Measurements from ENCODE around the gene IDH3G.
"Not testable (repeated sequence)": the region's sequence is repeated elsewhere in the genome, so short reads cannot be mapped to it uniquely, and the experiment has no call there.

The IDH3G gene

DNA sequence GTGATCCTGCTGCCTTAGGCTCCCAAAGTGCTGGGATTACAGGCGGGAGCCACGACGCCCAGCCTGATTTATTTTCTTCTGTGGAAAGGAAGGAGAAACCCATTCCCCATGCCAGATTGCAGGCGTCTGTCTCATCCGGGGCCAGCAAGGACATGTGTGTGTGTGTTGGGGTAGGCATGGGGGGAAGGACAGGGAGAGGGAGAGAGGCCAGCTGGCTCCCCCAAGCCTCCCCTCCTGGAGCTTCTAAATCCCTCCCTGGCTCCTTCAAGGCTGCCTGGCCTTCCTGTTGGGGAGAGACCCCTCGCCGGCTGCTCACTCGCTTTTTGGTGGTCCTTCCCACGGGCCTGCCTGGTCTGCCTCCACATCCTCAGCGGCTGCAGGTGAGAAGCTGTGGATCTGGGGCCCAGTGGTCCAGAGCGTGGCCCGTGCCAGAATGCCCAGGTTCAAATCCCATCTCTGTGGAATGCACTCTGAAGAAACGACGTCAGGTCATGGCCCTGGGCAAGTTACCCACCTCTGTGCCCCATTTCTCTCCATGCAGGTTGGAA is 31.5 kb downstream of the IDH3G start:
- no peak for DNase-seq (ENCODE audit: low spot score)

- no peak for DNase-seq (ENCODE audit: low spot score)
Measured at GRCh38 chrX:153761863-153762262, 32.3 kb downstream of the IDH3G start.

DNA sequence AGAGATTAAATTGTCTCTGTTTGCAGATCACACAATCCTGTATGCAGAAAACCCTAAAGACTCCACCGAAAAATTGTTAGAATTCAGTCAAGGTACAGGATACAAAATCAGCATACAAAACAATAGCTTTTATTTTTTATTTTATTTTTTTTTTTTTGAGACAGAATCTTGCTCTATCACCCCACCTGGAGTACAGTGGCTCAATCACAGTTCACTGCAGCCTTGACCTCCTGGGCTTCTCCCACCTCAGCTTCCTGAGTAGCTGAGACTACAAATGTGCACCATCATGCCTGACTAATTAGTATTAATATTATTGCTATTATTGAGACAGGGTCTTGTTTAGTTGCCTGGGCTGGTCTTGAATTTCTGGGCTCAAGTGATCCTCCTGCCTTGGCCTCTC is 39.0 kb downstream of the IDH3G start:
- no peak for DNase-seq (ENCODE audit: low spot score)

DNA sequence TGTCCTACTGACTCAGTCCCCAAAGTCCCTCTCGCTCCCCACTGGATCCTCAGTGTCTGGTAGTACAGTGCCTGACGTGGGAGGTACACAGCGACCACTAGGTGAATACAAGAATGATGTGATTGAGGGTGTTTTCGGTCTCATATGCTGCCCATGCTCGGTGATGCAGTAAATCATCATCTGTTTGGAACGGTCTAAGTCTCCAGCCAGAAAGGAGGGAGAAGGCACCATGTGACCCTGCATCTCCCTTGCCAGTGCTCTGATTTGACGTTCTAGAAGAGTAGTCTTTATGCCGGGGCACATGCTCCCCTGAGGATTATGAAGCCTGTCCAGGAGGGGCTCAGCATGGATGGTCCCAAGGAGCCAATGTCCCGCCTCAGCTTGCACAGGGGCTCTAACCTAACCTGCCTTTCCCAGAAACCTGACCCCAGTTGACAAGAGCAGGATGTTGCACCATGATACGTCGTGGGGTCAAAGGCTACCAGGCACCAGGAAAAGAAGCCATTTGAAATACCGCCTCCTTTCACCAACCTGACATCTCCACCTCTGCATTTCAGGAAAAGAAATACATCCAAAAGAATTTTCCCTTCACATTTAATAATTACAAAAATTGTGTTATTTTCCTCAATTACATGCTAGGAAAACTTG is 43.9 kb downstream of the IDH3G start:
- no peak for DNase-seq (ENCODE audit: low spot score)

- DNase-seq (ENCODE audit: low spot score), result not testable (repeated sequence)
Measured at GRCh38 chrX:153749017-153749416, 45.2 kb downstream of the IDH3G start.

DNA sequence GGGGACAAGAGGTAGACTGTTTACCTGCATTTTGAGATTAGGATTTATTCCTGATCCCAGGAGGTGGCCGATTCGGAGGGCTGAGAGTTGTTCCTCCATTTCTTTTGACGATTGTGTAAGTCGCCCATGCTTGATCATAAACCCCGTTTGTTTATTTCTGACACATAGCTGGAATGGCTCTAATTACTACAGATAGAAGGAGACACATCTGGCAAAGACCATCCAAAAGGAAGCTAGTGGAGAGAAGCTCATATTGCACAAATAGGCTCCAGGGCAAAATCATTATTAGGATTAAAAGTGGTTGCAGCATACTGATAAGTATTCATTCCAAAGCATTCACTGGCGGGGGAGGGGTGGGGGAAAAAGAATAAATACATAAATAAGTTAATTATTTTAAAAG is 47.2 kb downstream of the IDH3G start:
- DNase-seq (ENCODE audit: low spot score), result not testable (repeated sequence)

GRCh38 chrX:153746359-153746758 is 47.8 kb downstream of the IDH3G start:
- DNase-seq (ENCODE audit: low spot score), result no peak

DNA sequence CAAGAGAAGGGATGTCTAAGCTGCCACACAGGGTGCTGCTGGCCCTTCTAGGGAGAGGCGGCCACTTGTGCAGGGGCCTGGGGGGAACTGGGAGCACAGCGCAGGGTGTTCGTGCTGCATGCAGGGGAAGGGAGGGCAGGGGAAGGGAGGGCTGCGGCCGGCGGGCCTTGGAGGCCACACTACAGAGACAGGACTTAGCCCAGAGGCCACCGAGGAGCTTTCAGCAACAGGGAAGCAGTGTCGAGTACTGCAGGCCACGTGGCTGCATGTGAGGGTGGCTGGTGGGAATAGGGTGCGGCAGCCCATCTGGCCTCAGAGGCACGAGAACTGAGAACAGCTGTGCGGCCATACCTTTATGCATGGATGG is 49.1 kb downstream of the IDH3G start:
- not testable (repeated sequence) for DNase-seq (ENCODE audit: low spot score)

DNA sequence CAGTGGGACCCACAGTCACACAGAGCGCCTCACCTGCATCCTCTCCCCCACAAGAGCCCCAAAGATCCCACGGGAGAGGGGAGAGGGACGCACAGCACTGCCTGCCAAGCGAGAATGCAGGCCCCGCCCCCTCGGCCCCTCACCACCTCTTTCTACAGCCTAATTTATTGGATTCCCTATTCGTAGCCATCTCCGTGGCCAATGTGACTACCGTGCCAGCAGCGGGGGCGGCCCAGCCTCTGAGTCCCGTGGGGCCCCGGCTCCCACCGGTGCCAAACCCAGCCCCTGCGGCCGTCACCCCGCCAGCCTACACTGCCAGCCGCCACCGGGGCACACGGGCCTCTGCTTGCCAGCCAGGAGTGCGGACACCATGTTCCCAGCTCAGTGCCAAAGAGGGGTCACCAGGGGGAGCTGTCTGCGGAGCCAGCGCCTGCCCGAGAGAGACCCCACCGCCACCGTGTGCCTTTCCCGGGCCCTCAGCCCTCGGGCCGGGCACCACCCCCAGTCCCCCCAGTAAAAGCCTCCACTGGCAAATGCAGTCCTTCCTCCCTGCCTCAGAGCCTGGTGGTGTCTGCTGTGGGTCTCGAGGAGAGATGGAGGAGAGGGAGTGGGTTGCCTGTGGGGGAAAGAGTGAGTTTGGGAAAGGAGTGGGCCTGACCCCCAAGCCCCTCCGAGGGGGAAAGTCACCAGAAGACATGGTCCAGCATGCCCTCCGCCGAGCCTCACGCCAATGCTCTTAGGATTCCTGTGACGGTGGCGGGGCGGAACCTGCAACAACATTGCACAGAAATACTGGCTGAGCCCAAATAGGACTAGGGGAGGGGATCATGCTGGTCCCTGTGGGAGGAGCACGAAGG is 49.7 kb downstream of the IDH3G start:
- no peak for DNase-seq (ENCODE audit: low spot score)

DNA sequence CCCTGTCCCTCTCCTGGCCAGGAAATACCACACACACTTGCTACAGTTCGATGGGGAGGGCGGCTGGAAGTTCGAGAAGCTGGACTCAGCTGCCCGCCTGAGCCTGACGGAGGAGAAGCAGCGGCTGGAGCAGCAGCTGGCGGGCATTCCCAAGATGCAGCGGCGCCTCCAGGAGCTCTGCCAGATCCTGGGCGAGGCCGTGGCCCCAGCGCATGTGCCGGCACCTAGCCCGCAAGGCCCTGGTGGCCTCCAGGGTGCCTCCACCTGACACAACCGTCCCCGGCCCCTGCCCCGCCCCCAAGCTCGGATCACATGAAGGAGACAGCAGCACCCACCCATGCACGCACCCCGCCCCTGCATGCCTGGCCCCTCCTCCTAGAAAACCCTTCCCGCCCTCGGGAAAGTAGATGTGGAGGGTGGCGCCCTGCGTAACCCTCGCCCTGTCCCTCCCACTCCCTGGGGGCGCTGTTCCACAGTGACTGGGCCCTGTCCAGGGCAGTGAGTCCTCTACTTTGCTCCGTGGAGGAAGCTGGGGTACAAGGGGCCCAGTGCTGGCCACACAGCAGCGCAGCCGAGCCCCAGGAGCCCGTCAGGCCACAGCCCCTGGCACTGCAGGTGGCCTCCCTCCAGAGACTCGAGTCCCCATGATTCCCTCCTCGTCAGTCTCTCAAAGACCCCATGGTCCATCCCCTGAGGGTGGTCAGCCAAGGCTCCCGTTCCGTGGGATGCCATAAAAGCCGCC is 50.5 kb downstream of the IDH3G start:
- DNase-seq (ENCODE audit: low spot score), result not testable (repeated sequence)

GRCh38 chrX:153742796-153743467 is 51.2 kb downstream of the IDH3G start:
- DNase-seq (ENCODE audit: low spot score), result not testable (repeated sequence)

- DNase-seq (ENCODE audit: low spot score), result not testable (repeated sequence)
Measured at GRCh38 chrX:153742111-153742510, 52.1 kb downstream of the IDH3G start.

GRCh38 chrX:153741446-153741845 is 52.7 kb downstream of the IDH3G start:
- no peak for DNase-seq (ENCODE audit: low spot score)

- no peak for DNase-seq (ENCODE audit: low spot score)
Measured at GRCh38 chrX:153740631-153741222, 53.4 kb downstream of the IDH3G start.

- DNase-seq (ENCODE audit: low spot score), result no peak
Measured at GRCh38 chrX:153739754-153740486, 54.3 kb downstream of the IDH3G start.

DNA sequence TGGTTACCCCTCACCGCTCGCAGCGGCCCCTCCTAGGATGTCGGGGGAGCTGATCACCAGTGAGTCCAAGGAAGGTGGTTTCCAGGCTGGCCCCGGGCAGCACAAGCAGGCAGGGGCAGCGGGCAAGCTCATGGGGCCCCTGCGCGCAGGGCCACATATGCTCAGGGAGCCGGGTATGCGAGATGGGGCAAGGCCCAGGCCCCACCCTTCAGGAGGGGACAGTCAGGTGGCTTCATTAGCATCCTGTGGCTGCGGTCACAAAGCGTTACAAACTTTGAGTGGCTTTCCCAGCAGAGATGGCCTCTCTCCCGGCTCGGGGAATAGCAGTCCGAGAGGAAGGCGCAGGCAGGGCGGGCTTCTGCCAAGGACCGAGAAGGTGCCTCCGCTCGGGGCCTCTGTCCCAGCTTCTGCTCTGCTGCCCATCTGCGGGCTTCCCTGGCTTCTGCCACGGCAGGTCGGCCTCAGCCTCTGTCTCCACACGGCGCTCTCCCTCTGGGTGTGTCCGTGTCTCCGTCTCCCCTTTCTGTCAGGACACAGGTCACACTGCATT is 56.0 kb downstream of the IDH3G start:
- no peak for DNase-seq (ENCODE audit: low spot score)

- no peak for DNase-seq (ENCODE audit: low spot score)
Measured at GRCh38 chrX:153736871-153737441, 57.2 kb downstream of the IDH3G start.

DNA sequence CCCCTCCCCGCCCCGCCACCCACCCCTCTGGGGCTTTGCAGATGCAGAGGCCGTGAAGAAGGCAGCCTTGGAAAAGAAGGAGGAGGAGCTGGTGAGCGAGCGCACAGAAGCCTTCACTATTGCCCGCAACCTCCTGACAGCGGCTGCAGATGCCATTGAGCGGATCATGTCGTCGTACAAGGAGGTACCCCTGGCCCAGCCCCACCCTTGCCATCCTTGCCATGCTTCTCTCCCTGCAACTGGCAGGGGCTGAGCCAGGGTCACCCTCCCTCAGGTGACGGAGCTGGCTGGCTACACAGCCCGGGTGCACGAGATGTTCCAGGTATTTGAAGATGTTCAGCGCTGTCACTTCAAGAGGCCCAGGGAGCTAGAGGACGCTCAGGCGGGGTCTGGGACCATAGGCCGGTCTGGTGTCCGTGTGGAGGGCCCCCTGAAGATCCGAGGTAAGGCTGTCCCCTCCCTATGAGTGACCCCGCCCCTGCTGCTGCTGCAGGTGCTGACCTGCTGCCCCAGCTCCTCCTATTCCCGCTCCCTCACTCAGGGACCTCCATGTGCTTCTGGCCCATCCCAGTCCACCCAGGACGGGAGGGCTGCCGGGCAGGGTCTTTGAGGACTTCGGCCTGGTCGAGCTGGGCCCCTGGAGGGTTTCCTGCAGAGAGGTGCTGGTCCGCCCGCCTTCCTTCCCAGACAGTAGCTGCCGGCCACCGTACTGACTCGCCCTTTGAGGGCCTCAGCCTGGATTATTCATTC is 57.9 kb downstream of the IDH3G start:
- DNase-seq (ENCODE audit: low spot score), result no peak

All from hematopoietic multipotent progenitor cell treated with erythropoietin and hydrocortisone succinate and interleukin-3 and kit ligand, for 17 days (in vitro differentiated cells).